Kidney tubule cell (primary cell): ENCODE data around the gene PTPRO.

Experiments used
- DNase-seq: peaks from one replicate; pipeline ENCODE4 v3.0.0-alpha.2; 2018; ENCODE audit warnings: low spot score

Gene PTPRO

DNA sequence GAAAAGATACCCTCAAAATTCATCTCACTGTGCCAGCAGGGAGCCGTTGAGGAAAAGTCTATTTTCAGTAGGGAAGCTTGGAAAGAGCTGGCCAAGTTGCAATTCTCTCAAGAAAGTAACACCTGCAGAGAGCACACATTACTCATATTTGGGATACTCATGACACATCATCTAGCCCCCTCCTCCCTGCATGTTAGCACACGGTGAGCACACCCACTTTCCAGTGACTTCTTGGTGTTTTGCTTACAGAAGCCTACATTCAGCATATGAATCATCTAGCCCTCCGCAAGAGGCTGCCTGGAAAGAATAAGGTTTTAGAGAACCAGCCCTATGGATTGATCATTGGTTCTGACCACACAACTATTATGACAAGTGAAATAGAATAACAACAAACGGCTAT lies 124.5 kb downstream of the PTPRO start:
- peak; percentile 77 for DNase-seq

GRCh38 chr12:15453613-15454012 lies 131.3 kb downstream of the PTPRO start:
- no peak for DNase-seq

DNA sequence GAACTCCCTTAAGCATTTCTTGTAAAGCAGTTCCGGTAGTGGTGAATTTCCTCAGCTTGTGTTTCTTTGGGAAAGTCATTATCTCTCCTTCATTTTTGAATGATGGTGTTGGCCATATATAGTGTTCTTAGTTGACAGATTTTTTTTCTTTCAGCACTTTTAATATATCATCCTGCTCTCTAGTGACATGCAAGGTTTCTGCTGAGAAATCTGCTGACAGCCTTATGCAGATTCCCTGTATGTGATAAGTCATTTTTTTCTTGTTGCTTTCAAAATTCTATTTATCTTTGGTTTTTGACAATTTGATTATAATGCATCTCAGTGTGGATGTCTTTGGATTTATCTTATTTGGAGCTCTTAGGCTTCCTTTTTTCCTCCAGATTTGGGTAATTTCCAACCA lies 135.7 kb downstream of the PTPRO start:
- DNase-seq: no peak

DNA sequence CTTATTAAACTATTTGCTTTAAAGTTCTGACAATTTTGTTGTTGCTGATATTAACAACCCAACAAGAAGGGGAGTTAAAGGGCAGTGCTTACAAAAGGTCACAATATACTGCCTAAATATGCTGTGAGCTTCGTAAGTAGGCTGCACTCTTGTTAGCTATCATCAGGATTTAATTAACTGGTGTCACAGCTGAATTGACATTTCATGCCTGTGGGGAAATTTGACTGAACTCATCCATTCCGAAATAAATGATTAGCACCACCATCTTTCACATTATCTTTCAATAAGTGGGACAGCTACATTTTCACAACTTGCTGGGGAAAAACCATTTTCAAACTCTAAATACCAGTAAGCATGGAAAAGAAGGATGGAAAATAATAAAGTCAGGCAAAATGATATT lies 146.6 kb downstream of the PTPRO start:
- no peak for DNase-seq

DNA sequence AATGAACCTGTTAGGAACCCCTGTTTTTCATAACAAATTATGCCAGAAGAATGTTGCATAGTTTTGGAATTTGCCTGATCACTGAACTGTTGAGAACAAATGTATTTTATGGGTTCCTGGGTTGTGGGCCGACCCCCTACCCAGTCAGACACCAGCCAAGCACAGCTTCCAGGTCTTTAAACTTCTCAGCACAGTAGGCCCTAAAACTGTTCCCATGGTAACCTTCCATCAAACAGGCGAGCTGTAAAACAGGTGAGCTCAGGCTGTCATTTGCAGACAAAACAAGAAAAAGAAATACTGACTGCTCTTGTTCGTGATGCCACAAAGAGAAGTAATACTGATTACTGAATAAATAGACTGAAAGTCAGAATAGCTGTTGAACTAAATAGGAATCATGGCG lies 147.0 kb downstream of the PTPRO start:
- no peak for DNase-seq

DNA sequence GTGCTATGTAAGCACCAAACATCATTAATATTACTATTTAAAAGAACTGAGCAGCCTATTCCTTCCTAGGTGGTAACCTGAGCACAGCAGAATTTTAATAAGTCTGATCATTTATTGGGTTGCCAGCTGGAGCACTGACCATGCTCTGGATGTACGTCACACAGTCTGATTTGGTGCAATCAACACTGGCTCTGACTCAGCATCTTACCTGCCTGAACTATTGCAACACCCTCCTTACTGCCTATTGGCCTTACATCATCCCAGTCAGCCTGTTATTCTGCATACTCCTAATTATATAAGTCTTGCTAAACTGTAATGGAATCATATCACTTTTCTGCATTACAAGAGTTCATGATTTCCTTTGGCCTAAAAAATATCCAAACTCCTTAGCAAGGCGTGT lies 149.7 kb downstream of the PTPRO start:
- peak; percentile 11 for DNase-seq

DNA sequence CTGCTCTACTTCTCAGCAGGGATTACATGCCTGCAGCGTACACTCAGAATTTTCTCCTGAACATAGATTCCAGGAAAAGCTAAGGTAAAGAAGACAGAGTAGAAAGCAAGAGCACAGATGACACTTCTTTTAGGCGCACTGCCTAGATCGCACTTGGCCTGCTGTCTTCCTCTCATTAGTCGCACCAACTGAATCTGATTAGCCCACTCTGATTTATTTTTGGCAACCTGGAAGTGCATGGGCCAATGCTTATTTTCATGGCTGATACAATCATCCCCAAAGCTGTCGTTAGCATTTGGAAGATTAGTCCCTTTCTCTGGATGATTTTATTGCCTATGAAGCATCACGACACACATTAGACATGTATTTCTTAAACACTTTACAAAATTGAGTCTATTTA lies 152.5 kb downstream of the PTPRO start:
- no peak for DNase-seq

DNA sequence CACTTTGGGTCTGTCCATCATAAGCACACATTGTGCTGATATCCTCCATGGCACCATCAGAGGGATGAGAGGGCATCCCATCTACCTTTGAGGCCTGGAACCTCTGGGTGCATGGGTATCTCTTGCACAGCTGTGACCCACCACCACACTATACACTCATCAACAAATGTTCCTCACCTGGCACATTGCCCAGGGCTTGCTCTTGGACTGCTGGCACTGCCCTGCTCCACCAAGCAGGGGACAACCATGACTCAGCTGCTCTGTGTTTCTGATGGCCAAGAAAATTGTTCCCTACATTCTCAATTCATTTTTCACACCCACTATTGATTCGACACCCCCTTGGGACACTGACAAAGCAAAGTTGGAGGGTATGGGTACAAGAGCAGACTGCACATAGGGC lies 155.5 kb downstream of the PTPRO start:
- DNase-seq: peak; percentile 63

DNA sequence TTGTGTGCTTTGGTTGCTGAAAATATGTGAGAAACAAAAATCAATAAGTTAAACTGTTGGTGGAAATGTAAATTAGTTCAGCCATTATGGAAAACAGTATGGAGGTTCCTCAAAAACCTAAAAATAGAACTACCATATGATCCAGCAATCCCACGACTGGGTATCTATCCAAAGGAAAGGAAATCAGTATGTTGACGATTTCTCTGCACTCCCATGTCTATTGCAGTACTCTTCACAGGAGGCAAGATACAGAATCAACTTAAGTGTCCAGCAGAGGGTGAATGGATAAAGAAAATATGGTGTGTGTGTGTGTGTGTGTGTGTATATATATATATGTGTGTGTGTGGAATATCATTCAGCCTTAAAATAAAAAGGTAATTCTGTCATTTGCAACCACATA lies 159.5 kb downstream of the PTPRO start:
- no peak for DNase-seq

- no peak for DNase-seq
These were observed 163.2 kb downstream of the PTPRO start for GRCh38 chr12:15485466-15485865.

- DNase-seq: no peak
These were observed 164.6 kb downstream of the PTPRO start for GRCh38 chr12:15486859-15487258.

DNA sequence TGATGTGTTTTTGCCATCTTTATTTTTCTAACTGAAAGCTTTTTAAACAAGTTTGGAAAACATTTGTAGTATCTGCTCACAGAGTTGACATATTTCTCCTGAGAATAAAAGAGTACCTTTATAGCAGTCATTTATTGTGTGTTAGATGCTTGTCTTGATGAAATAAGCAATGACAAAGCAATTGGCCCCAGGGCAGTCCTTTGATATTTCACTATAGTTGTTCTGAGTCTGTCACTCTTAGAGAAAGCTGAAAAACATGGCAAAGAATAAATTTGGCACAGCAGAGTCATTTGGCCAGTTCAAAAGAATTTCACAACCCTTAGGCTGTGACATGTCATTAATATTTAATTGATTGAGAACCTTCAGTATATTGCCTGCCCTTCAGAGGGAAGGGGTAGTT lies 166.2 kb downstream of the PTPRO start:
- DNase-seq: no peak

DNA sequence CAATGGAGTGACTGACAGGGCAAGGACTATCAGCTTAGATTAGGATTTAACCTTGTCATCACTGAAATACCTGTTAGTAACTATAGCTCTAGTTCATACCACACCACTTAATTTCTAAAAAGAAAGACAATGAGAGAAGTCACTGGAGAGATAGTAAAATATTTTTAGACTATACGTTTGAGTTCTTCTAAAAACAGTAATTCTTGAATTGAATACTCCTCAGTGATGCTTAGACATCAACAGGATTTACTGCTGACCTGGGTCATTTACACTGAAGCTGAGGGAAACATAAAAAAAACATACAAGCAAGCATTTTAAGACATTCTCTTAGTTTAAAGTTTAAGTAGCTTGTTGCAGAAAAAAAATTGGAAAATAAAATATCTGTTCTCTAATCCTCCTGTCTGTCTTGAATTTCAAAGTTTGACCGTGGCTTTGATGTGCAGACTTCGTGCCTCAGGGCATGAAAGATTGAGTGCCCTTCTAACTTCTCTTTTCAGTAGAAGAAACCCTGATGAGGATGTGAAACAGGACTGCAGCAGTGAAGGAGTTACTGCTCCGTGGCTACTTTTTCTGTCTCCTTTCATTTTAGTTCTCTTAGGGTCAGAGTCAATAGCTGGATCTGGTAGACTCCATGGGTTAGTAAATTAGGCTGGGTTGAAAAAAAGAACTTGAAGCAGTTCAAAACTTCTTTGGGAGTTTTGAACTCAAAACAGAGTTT lies 172.2 kb downstream of the PTPRO start:
- DNase-seq: no peak

DNA sequence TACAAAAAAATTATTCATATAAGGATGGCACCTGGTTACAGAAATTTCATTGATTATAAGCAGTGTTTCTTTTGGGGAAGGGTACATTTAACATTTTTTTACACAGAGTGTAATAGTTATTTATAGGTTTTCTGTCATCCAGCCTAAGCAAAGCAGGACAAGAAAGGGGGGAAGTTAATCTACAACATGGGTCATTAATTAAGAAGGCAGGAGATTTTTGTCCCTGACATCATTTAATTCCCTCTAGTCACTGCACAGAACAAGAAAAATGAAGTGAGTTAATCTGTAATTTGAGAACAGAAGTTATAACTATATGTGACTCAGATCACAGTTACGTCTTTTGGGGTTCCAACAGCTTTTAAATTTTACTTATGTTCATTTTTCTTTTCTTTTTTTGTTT lies 173.4 kb downstream of the PTPRO start:
- peak; percentile 43 for DNase-seq

- no peak for DNase-seq
These were observed 174.4 kb downstream of the PTPRO start for GRCh38 chr12:15496738-15497137.

- peak; percentile 55 for DNase-seq
These were observed 175.5 kb downstream of the PTPRO start for GRCh38 chr12:15497671-15498292.

GRCh38 chr12:15502211-15502610 lies 179.9 kb downstream of the PTPRO start:
- no peak for DNase-seq

- no peak for DNase-seq
These were observed 183.3 kb downstream of the PTPRO start for GRCh38 chr12:15505616-15506015.

- no peak for DNase-seq
These were observed 192.7 kb downstream of the PTPRO start for GRCh38 chr12:15515010-15515409.

- DNase-seq: no peak
These were observed 197.8 kb downstream of the PTPRO start for GRCh38 chr12:15520083-15520482.

DNA sequence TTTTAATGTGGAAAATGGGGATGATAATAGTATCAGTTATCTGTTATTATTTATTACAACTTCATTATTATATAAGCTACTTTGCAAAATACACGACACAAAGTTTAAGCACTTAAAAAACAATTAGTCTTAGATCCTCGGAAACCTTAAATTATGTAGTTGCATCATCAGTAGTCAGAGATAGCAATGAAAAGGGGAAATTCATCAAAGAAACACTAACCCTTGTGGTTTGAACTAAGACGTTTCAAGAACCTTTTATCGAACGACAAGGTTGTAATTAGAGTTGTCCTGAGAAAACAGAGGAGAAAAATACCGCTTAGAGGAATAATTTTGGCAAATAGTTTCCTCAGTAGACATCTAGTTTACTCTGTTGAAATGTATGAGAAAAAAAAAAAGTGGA lies 198.5 kb downstream of the PTPRO start:
- no peak for DNase-seq

- DNase-seq: peak; percentile 65
These were observed 200.4 kb downstream of the PTPRO start for GRCh38 chr12:15522574-15523187.

GRCh38 chr12:15525441-15525840 lies 203.1 kb downstream of the PTPRO start:
- DNase-seq: no peak

DNA sequence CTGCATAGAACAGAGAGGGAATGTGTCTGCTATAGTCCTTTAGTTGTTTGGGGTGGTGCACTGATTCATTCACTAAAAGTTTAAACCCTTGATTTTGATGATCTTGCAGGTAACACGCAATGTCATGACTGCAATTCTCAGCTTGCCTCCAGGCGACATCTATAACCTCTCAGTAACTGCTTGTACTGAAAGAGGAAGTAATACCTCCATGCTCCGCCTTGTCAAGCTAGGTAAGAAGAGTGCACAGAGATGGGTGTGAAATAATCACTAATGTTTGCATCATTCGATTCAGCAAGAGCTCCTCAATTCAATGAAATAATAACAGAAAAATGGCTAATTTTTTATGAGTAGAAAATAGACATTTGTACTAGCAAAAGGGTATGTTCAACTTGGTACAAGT lies 203.7 kb downstream of the PTPRO start:
- no peak for DNase-seq
